ENCODE results near the gene ADAMTS5.

Gene ADAMTS5

GRCh38 chr21:26900980-26901379, 65.9 kb downstream of the ADAMTS5 start:
- Mint-ChIP-seq H3K27me3 (ENCODE audit: low read depth) (no peaks in the 10 kb centered on the region), H3K27ac (no peak overlapping the region), H3K4me3 (no peak overlapping the region), H3K36me3 (ENCODE audit: low read depth) (no peaks in the 10 kb centered on the region), H3K4me1 (no peaks in the 10 kb centered on the region), H3K9me3 (peaks cover 9% of the 10 kb centered on the region)
- TF ChIP-seq CTCF (IDR thresholded peaks at IDR 0.05; ENCODE audit: unreplicated experiment in 3 of 3): no peak

GRCh38 chr21:26892151-26892550, 74.7 kb downstream of the ADAMTS5 start:
- TF ChIP-seq CTCF (IDR thresholded peaks at IDR 0.05; ENCODE audit: unreplicated experiment in 3 of 3): no peak
- Mint-ChIP-seq H3K36me3 (ENCODE audit: low read depth) (no peaks in the 10 kb centered on the region), H3K4me3 (no peak overlapping the region), H3K4me1 (peaks cover 6% of the 10 kb centered on the region), H3K27me3 (ENCODE audit: low read depth) (no peaks in the 10 kb centered on the region), H3K27ac (no peak overlapping the region), H3K9me3 (peaks cover under 1% of the 10 kb centered on the region)

GRCh38 chr21:26888931-26889330, 78.0 kb downstream of the ADAMTS5 start:
- no peak overlapping the region for H3K4me3 Mint-ChIP-seq
- no peaks in the 10 kb centered on the region for H3K36me3 Mint-ChIP-seq (ENCODE audit: low read depth)
- TF ChIP-seq CTCF (IDR thresholded peaks at IDR 0.05; ENCODE audit: unreplicated experiment in 3 of 3): no peak
- H3K27me3 Mint-ChIP-seq (ENCODE audit: low read depth): peaks cover 3% of the 10 kb centered on the region
- H3K27ac Mint-ChIP-seq: no peak overlapping the region
- H3K9me3 Mint-ChIP-seq: peaks cover 4% of the 10 kb centered on the region
- peaks cover 10% of the 10 kb centered on the region for H3K4me1 Mint-ChIP-seq

GRCh38 chr21:26888256-26888655, 78.6 kb downstream of the ADAMTS5 start:
- Mint-ChIP-seq H3K27ac (no peak overlapping the region), H3K27me3 (ENCODE audit: low read depth) (peaks cover 4% of the 10 kb centered on the region), H3K4me3 (no peak overlapping the region), H3K4me1 (peaks cover 10% of the 10 kb centered on the region), H3K9me3 (peaks cover 4% of the 10 kb centered on the region), H3K36me3 (ENCODE audit: low read depth) (no peaks in the 10 kb centered on the region)
- no peak for TF ChIP-seq CTCF (IDR thresholded peaks at IDR 0.05; ENCODE audit: unreplicated experiment in 3 of 3)

GRCh38 chr21:26887251-26887650, 79.6 kb downstream of the ADAMTS5 start:
- H3K9me3 Mint-ChIP-seq: peaks cover 4% of the 10 kb centered on the region
- H3K36me3 Mint-ChIP-seq (ENCODE audit: low read depth): no peaks in the 10 kb centered on the region
- peaks cover 10% of the 10 kb centered on the region for H3K4me1 Mint-ChIP-seq
- peak overlapping the region in 1 of 3 experiments; percentile 11 for H3K27ac Mint-ChIP-seq
- H3K27me3 Mint-ChIP-seq (ENCODE audit: low read depth): peaks cover 4% of the 10 kb centered on the region
- no peak overlapping the region for H3K4me3 Mint-ChIP-seq
- no peak for TF ChIP-seq CTCF (IDR thresholded peaks at IDR 0.05; ENCODE audit: unreplicated experiment in 3 of 3)

GRCh38 chr21:26884436-26884835, 82.5 kb downstream of the ADAMTS5 start:
- no peak for TF ChIP-seq CTCF (IDR thresholded peaks at IDR 0.05; ENCODE audit: unreplicated experiment in 3 of 3)
- Mint-ChIP-seq H3K27ac (no peak overlapping the region), H3K27me3 (ENCODE audit: low read depth) (peaks cover 8% of the 10 kb centered on the region), H3K9me3 (peaks cover 4% of the 10 kb centered on the region), H3K4me3 (no peak overlapping the region), H3K36me3 (ENCODE audit: low read depth) (no peaks in the 10 kb centered on the region), H3K4me1 (peaks cover 10% of the 10 kb centered on the region)

Measured in nephron (organoid).